ENCODE results near the gene TXN2.

DNA sequence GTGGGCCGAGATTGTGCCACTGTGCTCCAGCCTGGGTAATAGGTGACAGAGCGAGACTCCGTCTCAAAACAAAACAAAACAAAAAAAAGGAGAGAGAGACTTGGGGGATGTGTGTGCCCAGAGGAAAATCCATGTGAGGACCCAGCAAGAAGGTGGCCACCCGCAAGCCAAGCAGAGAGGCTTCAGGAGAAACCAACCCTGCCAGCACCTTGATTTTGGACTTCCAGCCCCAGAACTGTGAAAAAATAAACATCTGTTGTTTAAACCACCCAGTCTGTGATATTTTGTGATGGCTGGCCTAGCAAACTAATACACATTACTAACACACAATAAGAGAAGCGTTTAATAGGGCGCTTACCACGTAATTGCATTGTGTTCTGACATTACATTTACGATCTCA is 21.2 kb downstream of the TXN2 start:
- TF ChIP-seq GATA1 (IDR thresholded peaks at IDR 0.05; ENCODE audit: low read depth, low read length) (no peak), POLR2A (IDR thresholded peaks at IDR 0.05; ENCODE audit: low read length) (no peak)

All from erythroblast (primary cell).